Heart right ventricle (tissue), 16 donors: ENCODE results near the gene NEAT1. TPM values are rescaled to one million over a fixed set of nuclear protein-coding genes. Genes with fewer than 3 reads are reported as not detected.

Experiments
- ATAC-seq, 8 donors: fragments of 200-7000 bp; cut with Tn5 transposase; one replicate each; pipeline ENCODE4 v1.9.1; 2020; ENCODE audit warnings: mild to moderate bottlenecking in 8 of 8, moderate library complexity in 8 of 8, moderate number of reproducible peaks in 1 of 8
- DNase-seq, 2 donors: peaks; one replicate each; pipeline ENCODE4 v3.0.0-alpha.2; 2020
- H3K27ac ChIP-seq, 10 donors: fragments of 200-600 bp; sonication (generic) in 2 of 10; one replicate each; pipeline versions ENCODE4 v1.5.0 to v1.8.0; 2020 to 2022; ENCODE audit warnings: mild to moderate bottlenecking in 3 of 10
- H3K27me3 ChIP-seq, 7 donors: fragments of 200-600 bp; one replicate each; pipeline ENCODE4 v1.8.0; 2021 to 2022; ENCODE audit warnings: mild to moderate bottlenecking in 2 of 7
- H3K36me3 ChIP-seq, 9 donors: fragments of 200-600 bp; sonication (generic) in 1 of 9; one replicate each; pipeline versions ENCODE4 v1.5.0 to v1.8.0; 2020 to 2022; ENCODE audit warnings: mild to moderate bottlenecking in 2 of 9
- H3K4me1 ChIP-seq, 9 donors: fragments of 200-600 bp; sonication (generic) in 1 of 9; one replicate each; pipeline versions ENCODE4 v1.5.0 to v1.8.0; 2020 to 2022; ENCODE audit warnings: mild to moderate bottlenecking in 4 of 9
- H3K4me3 ChIP-seq, 10 donors: fragments of 200-600 bp; sonication (generic) in 2 of 10; one replicate each; pipeline versions ENCODE4 v1.5.0 to v1.8.0; 2020 to 2022; ENCODE audit warnings: mild to moderate bottlenecking in 7 of 10, moderate library complexity in 2 of 10
- H3K9me3 ChIP-seq, 11 donors: fragments of 200-600 bp in 10 of 11; sonication (generic) in 2 of 11; one replicate each; pipeline versions ENCODE4 v1.5.0 to v1.8.0; 2013 to 2022; ENCODE audit warnings: mild to moderate bottlenecking in 2 of 11, control low read depth in 1 of 11, moderate library complexity in 1 of 11
- CTCF ChIP-seq, 9 donors: fragments of 200-600 bp; sonication (generic) in 2 of 9; IDR thresholded peaks; one replicate each; pipeline versions ENCODE4 v1.5.0 to v1.8.0; 2021 to 2022; ENCODE audit warnings: antibody characterized with exemption in 9 of 9, mild to moderate bottlenecking in 5 of 9, moderate library complexity in 1 of 9
- WGBS, 2 donors: extraction: QIAGEN DNeasy Blood & Tissue Kit; methylation state at CpG; one replicate each; pipeline ENCODE4 v1.1.7; 2013; ENCODE audit warnings: inconsistent platforms in 1 of 2; 5-methylcytosine and 5-hydroxymethylcytosine counted together
- intact Hi-C, 10 donors: fragments of 100-400 bp; cut with DNase I; formaldehyde crosslinking; loops; one replicate each; pipeline versions ENCODE4 v1.11.1 to v1.14.2; 2022
- polyA plus RNA-seq, 2 donors: library from polyadenylated mRNA; stranded (reverse); fragments of 200-250 nt; gene quantifications; one replicate each; pipeline ENCODE4 v1.2.3, GENCODE V29; 2013
- total RNA-seq, 10 donors: library from RNA; stranded (reverse); fragmentation: NEBNext Ultra II Directional in 3 of 10; extraction: Animal tissue kit (Norgen Biotek cat#: 25700) in 3 of 10; gene quantifications; one replicate each; pipeline versions ENCODE4 v1.2.1 to v1.2.4, GENCODE V29; 2021 to 2023
- donor health status: Arrhythmogenic right ventricular cardiomyopathy.
- donor health status: ischemic (EF 13 %, LVEDD 7.1; RV severe dilation, severe dysfunction).
- donor health status: healthy with polysubstance abuse.
- donor health status: DM: no; HTN: yes; CAD: no.
- donor health status: DM: no; HTN: no; CAD: no.
- donor health status: ischemic (EF 25% LVEDD 6.9; RV normal size, moderate dysfunction).
- donor health status: ischemic (EF 25% LVEDD 5.7; RV mildly dilated, moderate dysfunction).
- donor health status: healthy.
- donor health status: DM: yes; HTN: yes; CAD: no.
- donor health status: Ischemic cardiomyopathy.
- donor health status: ischemic (EF 35%, LVEDD 5.7; RV mildly dilated, moderate dysfunction).
- donor health status: nonischemic (EF 11% LVEDD 7.7; RV severe dilation, severe dysfunction).
- donor health status: DM: yes; HTN: yes; CAD: no.
- donor health status: PGD.
- donor health status: ischemic (EF 29% LVEDD 5.4; RV normal size, mild dysfunction).
- donor health status: nonischemic (EF 23%, LVEDD 6.1; RV moderate dilation, normal function).

NEAT1 gene
- total and polyA plus RNA-seq, 12 donors, result 103 to 1,899 (median 432) TPM

- no peak for TF ChIP-seq CTCF (IDR thresholded peaks at IDR 0.05)
- intact Hi-C loops, result no loop called here
- ATAC-seq (peak; percentile 58 to 79 (median 71)), DNase-seq (peak; percentile 93 to 95)
- Histone ChIP-seq H3K4me3 (peak within 1 kb of the TSS; percentile 67 to 97 (median 89)), H3K27me3 (no peaks in the 10 kb centered on the region), H3K27ac (peak within 1 kb of the TSS; percentile 64 to 99 (median 98)), H3K36me3 (peaks cover 0 to 28% (median 0%) of the 10 kb centered on the region in 9 donors), H3K9me3 (no peaks in the 10 kb centered on the region), H3K4me1 (peaks cover 31 to 96% (median 79%) of the 10 kb centered on the region in 9 donors)
- 1 to 3% methylated on average over 62 to 76 of the region's 76 CpGs for WGBS, 2 donors
Observed at GRCh38 chr11:65386307-65387140, 36.1 kb upstream of the NEAT1 start, which contains the start of gene FRMD8. Gene FRMD8 (plus strand): TSS chr11:65386637. CDS start chr11:65387037, 400 bp downstream.

GRCh38 chr11:65388731-65389130 is 33.9 kb upstream of the NEAT1 start:
- intact Hi-C loops, result no loop called here
- no peak for TF ChIP-seq CTCF (IDR thresholded peaks at IDR 0.05)
- Histone ChIP-seq H3K27me3 (no peaks in the 10 kb centered on the region), H3K36me3 (peaks cover 0 to 50% (median 4%) of the 10 kb centered on the region in 9 donors), H3K4me1 (peaks cover 21 to 91% (median 71%) of the 10 kb centered on the region in 9 donors), H3K4me3 (peak overlapping the region in 2 of 10 donors; percentile 11 to 97), H3K9me3 (no peaks in the 10 kb centered on the region), H3K27ac (peak overlapping the region in 7 of 10 donors; percentile 28 to 98 (median 87))
- WGBS, 2 donors, result 94 to 98% methylated on average over 4 of the region's 4 CpGs
- DNase-seq, result no peak
- ATAC-seq, result no peak

GRCh38 chr11:65389294-65389980 is 33.2 kb upstream of the NEAT1 start:
- Histone ChIP-seq H3K9me3 (no peaks in the 10 kb centered on the region), H3K4me1 (peaks cover 21 to 84% (median 71%) of the 10 kb centered on the region in 9 donors), H3K36me3 (peaks cover 0 to 57% (median 7%) of the 10 kb centered on the region in 9 donors), H3K27me3 (no peaks in the 10 kb centered on the region), H3K27ac (peak overlapping the region in 9 of 10 donors; percentile 18 to 98 (median 87)), H3K4me3 (peak overlapping the region in 3 of 10 donors; percentile 1 to 22 (median 11))
- DNase-seq (no peak), ATAC-seq (no peak)
- TF ChIP-seq CTCF (IDR thresholded peaks at IDR 0.05), result no peak
- WGBS, 2 donors, result 90 to 91% methylated on average over 20 of the region's 20 CpGs
- intact Hi-C loops, result no loop called here
